Heart left ventricle (tissue), 13 donors: ENCODE data around the gene BATF3.

Experiments used
- CTCF ChIP-seq, 12 donors: fragments of 200-600 bp; sonication (generic) in 4 of 12; IDR thresholded peaks; one replicate each; pipeline versions ENCODE4 v1.5.0 to v1.8.0; 2018 to 2022; ENCODE audit warnings: antibody characterized with exemption in 12 of 12, mild to moderate bottlenecking in 5 of 12
- POLR2A ChIP-seq, 2 donors: fragments of 450-650 bp; IDR thresholded peaks; one replicate each; pipeline ENCODE4 v1.6.1; 2017; ENCODE audit warnings: antibody characterized with exemption in 2 of 2, mild to moderate bottlenecking in 2 of 2, moderate library complexity in 2 of 2
- donor health status: ischemic (EF 13 %, LVEDD 7.1; RV severe dilation, severe dysfunction).
- donor health status: DM: no; HTN: yes; CAD: no.
- donor health status: DM: no; HTN: no; CAD: no.
- donor health status: ischemic (EF 25% LVEDD 6.9; RV normal size, moderate dysfunction).
- donor health status: ischemic (EF 25% LVEDD 5.7; RV mildly dilated, moderate dysfunction).
- donor health status: ischemic (EF 35%, LVEDD 5.7; RV mildly dilated, moderate dysfunction).
- donor health status: nonischemic (EF 11% LVEDD 7.7; RV severe dilation, severe dysfunction).
- donor health status: DM: yes; HTN: yes; CAD: no.
- donor health status: PGD.
- donor health status: ischemic (EF 29% LVEDD 5.4; RV normal size, mild dysfunction).
- donor health status: nonischemic (EF 23%, LVEDD 6.1; RV moderate dilation, normal function).

- TF ChIP-seq CTCF (IDR thresholded peaks at IDR 0.05) = no peak
- TF ChIP-seq POLR2A (IDR thresholded peaks at IDR 0.05) = no peak
Observed at GRCh38 chr1:212648431-212648830, 51.2 kb downstream of the BATF3 start.
